GM19397 (cell line): ENCODE data around the gene CCN6.

Source experiments
- ATAC-seq: cut with Tn5 transposase; IDR thresholded peaks from one replicate; pipeline ENCODE4 v1.9.1; 2021; ENCODE audit warnings: mild to moderate bottlenecking, moderate library complexity; ENCODE audit not compliant: unreplicated experiment

The CCN6 gene

DNA sequence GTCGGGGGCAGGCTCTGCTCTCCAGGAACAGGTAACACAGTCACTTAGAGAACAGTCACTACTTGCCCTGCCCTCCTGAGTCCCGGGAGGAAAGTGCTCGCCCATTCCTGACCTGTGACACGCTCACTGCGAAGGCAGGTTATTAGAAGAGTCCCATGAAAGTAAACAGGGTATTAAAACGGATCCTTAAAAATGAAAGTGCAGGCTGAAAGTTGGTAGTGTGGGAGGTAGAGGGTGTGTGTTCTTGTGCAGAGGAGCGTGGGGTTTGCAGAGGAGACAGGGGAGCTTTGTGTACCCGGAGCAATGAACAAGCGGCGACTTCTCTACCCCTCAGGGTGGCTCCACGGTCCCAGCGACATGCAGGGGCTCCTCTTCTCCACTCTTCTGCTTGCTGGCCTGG is at the start of gene CCN6:
TSS of gene CCN6 (plus strand) at position 104 of the 400 bp plus-strand sequence. CDS start at position 358, 254 bp downstream.
- no peak for ATAC-seq

DNA sequence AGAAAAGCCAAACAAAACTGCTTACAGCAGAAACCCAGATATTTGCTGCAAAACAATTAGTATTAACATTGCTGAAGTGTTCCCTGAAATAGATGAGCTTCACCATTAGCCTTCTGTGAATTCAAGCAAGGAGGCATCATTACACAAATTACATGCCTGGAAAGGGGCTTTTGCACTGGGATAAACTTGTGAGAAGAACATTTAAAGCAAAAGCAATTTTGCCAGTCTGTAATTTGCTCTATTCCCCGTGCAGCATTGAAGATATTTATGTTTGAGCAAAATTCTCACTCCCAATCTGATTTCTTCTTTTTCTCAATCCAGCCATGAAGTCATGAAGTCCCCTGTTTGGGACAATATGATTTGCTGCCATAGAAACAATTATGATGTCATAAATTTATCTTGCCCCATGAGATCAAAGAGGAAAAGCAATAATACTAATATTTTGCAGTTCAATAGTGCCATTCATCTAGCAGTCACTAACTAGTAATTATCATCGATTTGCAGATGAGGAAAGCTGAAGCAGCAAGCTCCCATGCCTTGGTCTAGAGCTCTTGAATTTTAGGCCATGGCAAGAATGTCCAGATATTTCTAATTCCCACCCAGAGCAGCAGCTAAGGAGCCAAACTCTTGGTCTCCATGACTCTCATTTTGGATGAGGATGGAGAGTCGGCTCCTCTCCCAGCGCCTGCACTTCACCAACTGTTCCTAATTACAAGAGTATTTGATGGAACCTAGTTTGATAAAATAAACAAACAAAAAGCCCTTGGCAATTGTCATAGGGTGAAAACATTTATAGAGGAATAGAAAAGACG is 49.5 kb upstream of the CCN6 start:
- no peak for ATAC-seq

DNA sequence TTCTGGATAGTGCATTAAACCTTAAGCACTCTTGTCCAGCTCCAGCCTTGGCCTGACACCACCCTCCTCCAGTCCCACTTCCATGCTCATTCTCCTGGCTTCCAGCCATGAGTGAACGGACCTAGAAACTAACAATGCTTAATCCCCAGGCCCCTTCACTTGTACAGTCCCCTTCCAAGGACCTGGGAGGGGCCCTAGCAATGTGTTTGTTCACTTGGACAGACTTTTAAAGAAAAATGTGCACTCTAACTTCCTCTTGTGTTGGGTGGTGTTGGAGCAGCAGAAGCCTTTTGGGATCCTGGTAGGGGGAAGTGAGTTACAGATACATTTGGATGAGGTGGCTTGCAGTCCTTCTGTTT is 48.9 kb upstream of the CCN6 start:
- no peak for ATAC-seq

DNA sequence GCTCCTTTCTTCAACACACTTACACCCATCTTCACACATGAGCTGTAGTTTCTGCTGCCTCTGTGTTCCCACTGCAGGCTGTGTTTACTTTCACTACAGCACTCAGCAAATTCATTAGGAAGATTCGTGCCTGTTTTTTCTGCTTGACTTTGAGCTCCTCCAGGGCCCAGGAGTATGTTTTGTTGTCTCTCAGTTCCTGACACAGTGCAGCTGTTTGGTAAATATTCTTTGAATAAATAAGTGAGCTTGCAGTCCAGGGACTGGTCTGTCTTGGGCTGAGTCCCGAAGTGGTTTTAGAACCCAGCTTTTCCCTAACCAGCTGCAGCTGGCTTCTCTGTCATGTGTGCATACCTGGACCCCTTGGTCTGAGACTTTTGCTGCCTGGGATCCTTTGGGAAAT is 46.6 kb upstream of the CCN6 start:
- ATAC-seq, result no peak

DNA sequence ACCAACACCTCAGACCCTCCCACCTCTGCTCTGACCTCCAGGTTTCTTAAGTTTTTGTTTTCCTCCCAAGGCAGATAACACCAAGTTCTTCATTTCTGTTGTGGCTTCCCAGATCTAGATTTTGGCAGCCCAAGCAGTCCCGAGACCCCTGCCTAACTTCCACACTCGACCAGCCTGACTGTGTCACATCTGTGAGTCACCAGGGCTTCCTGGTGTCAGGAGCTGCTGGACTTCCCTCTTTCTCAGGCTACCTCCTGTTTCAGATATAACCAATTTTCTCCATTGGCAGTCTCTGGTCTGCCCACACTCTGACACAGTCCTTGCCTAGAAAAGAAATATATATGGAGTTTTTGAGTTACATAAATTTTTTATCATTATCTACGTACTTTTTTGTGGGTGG is 46.1 kb upstream of the CCN6 start:
- ATAC-seq, result no peak

DNA sequence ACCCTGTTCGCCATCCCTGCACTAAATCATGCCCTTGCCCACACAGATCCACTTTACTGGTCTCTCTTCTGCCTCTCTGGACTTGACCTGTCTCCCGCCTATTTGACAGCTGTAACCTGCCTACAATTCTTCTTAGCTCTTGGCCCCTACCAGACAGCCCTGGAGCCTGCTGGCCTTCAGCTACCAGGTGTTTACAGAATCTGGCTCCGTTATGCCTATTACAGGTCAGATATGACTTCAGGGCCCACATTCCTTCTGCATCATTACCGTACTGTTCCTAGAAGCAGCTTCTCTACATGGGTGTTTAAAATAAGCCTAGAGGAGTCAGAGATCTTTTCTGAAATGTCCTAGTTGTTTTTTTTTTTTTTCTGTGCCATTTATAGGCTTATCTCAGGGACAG is 45.4 kb upstream of the CCN6 start:
- ATAC-seq, result no peak

DNA sequence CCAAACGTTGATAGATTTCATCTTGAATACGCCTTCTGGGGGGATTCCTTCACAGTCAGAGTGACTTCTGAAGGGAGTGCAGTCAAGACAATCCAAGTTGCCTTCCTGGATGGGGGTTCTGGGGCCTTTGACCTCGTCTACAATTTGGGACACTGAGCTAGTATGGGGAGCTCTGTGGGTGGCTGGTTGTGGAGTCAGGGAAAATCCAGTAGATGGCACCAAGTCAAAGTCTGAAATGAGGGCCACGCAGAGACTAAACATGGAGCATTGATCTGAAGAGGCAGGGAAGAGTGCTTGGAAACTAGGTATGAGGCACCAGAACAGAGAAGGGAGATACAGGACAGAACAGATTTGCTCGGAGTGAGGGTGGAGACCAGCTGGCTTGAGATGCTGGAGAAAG is 43.6 kb upstream of the CCN6 start:
- no peak for ATAC-seq

DNA sequence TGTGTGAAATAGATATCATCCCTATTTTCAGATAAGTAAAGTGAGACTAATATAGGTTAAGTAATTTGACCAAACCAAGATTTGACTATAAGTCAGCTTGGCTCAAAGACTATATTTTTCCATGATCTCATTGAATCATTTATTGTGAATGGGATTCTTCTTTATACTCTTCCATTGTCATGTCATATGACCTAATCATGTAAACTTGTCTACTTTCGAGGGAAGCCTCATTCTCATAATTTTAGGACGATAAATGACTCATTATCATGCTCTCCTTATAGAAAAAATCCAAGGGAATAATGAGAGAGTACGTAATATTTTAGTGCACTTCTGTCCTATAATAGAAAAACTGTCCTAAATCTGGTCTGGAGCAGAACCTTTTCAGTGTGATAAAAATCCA is 40.9 kb upstream of the CCN6 start:
- ATAC-seq, result no peak

DNA sequence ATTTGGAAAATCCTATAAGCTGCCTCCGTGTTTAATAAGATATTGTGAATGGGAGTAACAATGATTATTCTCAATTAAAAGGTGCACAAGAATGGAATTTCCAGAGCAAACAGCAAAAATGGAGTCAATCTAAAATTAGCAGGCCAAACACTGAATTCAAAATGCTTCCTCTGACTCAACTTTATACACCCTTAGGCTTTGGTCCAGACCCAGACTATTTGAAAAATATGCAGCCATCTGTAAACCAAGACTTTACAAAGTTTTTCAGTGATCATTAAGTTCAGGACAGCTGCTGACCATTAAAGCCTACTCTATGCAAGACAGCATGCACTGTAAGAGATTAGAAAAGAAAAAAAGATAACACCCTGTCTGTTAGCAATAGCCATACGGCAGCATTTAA is 39.4 kb upstream of the CCN6 start:
- no peak for ATAC-seq

DNA sequence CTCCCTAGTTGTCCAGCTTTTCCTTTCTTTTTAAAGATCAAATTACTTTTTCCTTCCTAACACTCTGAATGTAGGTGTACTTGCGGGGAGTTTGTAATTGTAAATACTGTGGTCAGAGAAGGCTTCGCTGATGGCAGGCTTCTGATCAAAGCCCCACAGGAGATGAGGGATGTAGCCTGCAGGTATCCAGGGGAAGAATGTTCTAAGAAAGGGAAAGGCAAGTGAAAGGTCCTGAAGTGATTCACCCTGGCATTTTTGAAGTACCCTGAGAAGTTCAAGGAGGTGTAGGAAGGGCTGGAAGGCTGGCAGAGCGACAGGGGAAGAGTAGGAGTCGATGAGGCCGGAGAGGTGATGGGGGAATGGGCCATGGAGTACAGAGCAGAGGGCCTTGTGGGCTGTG is 38.2 kb upstream of the CCN6 start:
- no peak for ATAC-seq

DNA sequence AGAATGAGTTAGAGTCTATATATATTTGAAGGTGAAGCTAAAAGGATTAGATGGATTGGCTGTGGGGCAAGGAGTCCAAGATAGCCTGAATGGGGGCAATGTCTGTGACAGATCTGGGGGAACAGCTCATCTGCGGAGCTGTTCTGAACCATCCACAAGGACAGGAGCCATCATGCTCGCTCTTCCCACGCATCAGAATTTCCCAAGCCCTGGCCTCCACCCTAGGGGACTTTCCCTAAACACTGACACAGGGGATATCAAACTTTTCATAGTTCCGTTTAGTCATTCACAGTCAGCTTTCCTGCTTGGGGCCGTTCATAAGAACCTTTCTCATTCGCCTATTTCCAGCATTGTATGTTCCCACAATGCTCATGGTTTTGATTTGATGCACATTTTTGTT is 37.6 kb upstream of the CCN6 start:
- no peak for ATAC-seq

DNA sequence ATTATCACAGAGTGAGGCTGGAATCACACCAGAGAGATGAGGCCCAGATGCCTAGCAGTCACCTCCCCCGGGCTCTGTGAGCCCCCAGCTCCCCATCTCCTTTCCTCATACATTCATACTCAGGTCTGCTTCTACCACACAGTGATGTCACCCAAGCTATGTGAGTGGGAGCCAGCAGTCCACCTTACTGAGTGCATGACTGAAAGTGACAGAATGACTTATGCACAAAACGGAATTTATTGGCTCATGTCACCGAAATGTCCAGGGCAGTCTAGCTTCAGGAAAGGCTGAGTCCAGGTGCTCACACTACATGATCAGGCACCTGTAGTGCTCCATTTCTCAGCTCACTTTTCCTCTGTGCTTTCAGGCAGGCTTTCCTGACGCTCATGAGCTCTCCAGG is 36.7 kb upstream of the CCN6 start:
- no peak for ATAC-seq

DNA sequence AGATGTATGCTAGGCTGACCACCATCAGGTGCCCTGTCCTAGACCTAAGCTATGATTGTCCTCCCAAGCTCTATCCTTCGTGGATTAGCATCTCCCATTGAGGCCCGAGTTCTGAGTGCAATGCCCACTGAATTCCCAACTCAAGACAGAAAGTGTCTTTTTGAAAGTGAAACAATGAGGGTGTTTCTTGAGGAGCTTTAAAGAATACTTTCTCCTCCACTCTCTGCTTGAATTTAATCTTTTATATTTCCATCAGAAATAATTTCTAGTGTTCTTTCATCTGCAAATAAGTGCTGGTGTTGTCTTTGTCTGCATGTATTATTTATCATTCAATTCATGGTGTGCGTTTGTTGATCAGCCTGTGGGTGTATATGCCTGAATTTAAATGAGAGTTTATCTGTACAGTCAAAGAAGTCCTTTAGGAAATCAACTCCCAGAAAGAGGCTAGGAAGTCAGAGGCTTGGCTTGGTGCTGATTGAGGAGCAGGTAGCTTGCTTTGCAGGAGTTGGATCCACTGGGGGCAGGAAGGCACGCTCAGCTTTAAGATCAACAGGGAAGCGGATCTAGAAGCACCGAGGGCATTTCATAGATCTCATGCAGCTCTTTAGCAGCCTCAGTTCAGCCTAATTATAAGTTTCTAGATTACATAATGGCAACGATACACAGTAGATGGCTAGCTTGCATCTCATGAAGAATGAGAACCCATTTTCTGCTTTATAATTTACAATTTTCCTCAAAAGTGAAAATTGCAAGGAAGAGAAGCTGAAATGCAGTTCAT is 36.0 kb upstream of the CCN6 start:
- no peak for ATAC-seq

DNA sequence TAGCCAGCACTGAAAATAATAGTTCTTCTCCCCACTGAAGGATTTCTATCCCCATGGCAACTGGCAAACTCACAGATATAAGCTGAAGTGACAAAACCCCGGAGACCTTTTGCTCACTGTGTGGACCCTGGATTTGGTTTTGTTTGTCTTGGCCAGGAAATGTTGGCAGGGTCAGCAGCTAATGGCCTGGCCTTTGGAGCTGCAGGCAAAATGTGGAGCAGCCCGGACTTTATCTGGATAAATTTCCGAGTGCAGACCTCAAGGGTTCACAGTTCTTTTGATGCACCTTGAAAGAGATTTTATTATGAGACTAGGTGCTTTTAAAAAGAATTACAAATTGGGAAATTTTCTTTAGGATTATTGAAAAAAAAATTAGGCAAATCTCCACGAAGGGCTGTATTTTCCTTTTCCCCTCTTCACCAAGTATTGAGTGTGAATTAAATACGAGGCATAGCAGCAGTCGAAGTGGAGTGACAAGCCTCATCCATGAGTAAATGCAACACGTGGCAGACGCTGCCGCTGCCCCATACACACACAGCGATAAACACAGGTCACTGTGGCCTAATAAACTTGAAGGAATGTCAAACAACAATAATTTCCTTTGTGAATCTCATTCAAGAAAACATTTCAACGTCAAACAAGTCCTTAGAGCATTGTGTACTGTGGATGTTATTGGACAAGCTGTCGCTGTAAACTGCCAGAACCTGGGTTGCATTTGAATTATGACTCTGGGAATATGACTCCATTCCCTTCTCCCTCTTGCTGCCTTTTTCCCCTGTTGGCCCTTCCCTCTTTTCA is 35.1 kb upstream of the CCN6 start:
- ATAC-seq, result no peak

DNA sequence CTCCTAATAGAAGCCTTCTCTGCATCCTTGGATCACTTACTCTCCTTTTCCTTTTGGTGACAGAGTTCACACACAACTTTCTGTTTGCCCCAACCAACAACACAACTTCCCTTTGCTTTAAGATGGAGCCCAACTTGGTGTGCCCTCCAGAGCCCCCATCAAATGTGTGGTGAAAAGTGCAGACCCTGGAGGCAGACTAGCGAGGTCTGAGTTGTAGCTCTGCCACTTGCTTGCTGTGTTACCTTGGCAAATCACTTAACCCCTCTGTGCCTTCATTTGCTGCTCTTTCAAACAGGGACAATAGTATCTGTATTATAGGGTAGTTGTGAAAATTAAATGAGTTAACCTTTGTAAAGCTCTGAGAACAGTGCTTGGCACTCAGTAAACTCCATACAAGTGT is 34.3 kb upstream of the CCN6 start:
- no peak for ATAC-seq

DNA sequence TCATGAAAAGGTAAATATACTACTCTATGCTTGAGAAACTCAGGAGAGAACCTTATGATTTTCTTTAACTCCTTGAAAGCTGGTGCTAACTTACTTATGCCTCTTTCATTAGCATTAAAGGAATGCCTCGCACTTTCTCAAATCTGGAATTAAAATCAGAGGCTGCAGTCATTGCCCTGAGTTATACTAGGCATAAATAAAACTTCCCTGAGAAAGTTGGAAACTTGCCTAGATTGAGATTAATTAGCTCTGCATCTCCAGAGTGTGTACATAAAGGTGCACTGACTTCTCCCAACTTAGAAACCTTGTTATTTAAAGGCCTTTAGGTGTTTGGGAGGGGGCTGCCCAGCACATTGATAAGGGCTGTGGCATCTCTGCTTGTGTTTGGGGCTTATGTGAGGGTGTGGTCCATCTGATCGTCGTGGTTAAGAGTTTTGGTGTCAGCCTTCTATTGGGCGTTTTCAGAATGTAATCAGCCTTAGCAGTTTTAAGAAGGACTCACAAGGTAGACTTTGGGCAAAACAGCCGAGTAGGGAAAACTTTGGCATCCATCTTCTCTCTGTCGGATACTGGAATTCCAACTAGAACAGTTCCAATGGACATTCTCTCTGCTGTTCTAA is 32.1 kb upstream of the CCN6 start:
- ATAC-seq, result no peak

DNA sequence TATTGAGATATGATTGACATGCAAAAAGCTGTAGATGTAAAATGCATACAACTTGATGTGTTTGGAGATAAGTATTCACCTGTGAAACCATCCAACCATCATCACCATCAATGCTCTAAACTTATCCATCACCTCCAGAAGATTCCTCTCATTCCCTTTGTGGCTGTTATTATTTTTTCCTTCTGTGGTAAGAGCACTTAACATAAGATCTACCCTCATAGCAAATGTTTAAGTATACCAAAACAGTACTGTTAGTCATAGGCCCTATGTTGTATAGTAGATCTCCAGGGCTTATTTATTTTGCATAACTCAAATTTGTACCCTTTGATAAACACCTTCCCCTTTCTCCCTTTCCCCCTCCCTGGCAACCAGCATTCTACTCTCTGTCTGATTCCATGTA is 31.2 kb upstream of the CCN6 start:
- no peak for ATAC-seq

DNA sequence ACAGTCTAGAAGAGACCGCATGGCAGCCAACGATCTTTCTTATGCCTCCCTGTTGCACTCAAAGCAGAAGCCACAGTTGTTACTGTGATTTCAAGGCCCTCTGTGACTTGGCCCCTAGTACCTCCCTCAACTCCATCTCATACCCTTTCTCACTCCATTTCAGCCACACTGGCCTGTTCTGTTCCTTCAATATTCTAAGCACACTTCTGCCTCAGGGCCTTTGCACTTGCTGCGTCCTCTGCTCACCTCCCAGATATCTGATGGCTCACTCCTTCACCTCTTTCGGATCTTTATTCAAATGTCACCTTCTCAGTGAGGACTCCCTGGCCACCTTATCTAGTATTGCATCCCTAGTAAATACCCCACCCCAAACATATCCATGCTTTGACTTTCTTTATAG is 29.4 kb upstream of the CCN6 start:
- ATAC-seq, result no peak

DNA sequence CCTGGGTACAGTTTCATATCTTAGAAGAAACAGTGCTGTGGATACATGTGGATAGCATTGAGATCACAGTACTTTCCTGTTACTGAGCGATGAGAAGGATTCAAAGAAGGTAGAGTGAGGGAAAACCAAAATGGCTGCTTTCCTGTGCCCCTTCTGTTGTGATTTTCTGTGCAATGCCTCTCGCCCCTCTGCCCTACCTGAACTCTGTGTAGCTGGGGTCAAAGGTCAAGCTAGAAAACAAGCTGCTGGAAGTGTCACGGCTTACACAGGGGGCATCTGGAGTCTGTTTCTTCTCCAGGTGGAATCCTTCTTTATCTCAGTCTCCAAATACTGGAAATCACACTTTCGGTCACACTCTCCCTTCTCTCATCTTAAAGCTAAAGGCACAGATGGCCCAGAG is 27.0 kb upstream of the CCN6 start:
- ATAC-seq, result no peak

DNA sequence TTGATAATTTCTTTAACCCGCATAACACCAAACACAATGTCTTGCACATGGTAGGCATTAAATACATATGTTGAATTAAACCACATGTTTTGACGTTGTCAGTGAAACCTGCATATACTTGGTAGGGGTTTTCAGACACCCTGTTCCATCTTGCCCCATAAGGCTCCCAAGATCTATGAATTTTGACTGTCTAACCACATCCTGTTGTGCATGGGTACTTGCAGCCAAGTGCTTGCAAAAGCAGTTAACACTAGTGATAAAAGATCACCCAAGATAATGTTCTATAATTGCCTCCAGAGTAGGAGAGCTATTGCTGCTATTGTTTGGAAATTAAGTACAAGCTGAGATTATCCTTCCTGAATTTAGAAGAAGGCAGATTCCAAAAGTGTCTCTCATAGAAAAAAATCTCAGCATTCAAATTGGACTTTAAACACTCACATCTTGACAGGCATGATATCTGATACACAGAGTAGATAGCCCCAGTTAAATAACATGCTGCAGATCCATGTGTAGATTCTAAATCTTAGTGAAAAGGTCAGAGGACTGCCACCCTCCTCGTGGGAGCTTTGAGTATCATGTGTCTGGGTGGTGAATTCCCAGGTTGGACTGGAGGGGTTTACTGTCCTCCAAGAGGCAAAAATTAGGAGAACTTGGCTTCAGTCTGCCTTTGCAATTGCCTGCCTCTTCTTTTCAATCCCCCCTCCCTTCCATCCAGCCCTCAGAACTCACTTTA is 25.8 kb upstream of the CCN6 start:
- ATAC-seq, result no peak
